Mesenchymal stem cell (in vitro differentiated cells and primary cell): ENCODE measurements around the gene RAB6A.

Experiments used
- DNase-seq: peaks from one replicate; pipeline ENCODE4 v3.0.0-alpha.2; 2013
- H2AFZ ChIP-seq: one replicate; pipeline ENCODE4 v1.6.1; 2013; ENCODE audit warnings: low read depth, mild to moderate bottlenecking, control low read depth, inconsistent platforms, low read length, moderate library complexity
- H2AK5ac ChIP-seq: 2 replicates; pipeline ENCODE4 v1.6.1; 2013; ENCODE audit warnings: low read length, moderate library complexity, mild to moderate bottlenecking, inconsistent platforms; ENCODE audit not compliant: severe bottlenecking
- H2BK120ac ChIP-seq: one replicate; pipeline ENCODE4 v1.6.1; 2013; ENCODE audit warnings: low read depth, mild to moderate bottlenecking, inconsistent platforms, low read length, moderate library complexity
- H2BK12ac ChIP-seq, 2 experiments: one replicate each; pipeline ENCODE4 v1.6.1; 2013; ENCODE audit warnings: inconsistent platforms in 2 of 2, low read length in 2 of 2, mild to moderate bottlenecking in 2 of 2, moderate library complexity in 2 of 2, control low read depth in 1 of 2
- H2BK15ac ChIP-seq: one replicate; pipeline ENCODE4 v1.6.1; 2013; ENCODE audit warnings: mild to moderate bottlenecking, low read depth, inconsistent platforms; ENCODE audit not compliant: poor library complexity, severe bottlenecking
- H2BK5ac ChIP-seq: 2 replicates; pipeline ENCODE4 v1.6.1; 2013; ENCODE audit warnings: low read depth, mild to moderate bottlenecking, low read length, control low read depth, inconsistent platforms; ENCODE audit not compliant: poor library complexity, severe bottlenecking
- H3K14ac ChIP-seq, 2 experiments: one replicate each; pipeline ENCODE4 v1.6.1; 2013; ENCODE audit warnings: inconsistent platforms in 2 of 2, low read length in 2 of 2, control low read depth in 1 of 2, mild to moderate bottlenecking in 1 of 2, moderate library complexity in 1 of 2
- H3K18ac ChIP-seq, 2 experiments: one replicate each; pipeline ENCODE4 v1.6.1; 2013; ENCODE audit warnings: inconsistent platforms in 2 of 2, low read length in 2 of 2, control low read depth in 1 of 2, low read depth in 1 of 2, mild to moderate bottlenecking in 1 of 2
- H3K23ac ChIP-seq, 2 experiments: one replicate each; pipeline ENCODE4 v1.6.1; 2013; ENCODE audit warnings: inconsistent platforms in 2 of 2, low read length in 2 of 2, mild to moderate bottlenecking in 2 of 2, moderate library complexity in 2 of 2, control low read depth in 1 of 2
- H3K27ac ChIP-seq: 2 replicates; pipeline ENCODE4 v1.5.1; 2013; ENCODE audit warnings: mild to moderate bottlenecking, moderate library complexity, low read length, control low read depth, inconsistent platforms; ENCODE audit not compliant: poor library complexity, severe bottlenecking
- H3K27me3 ChIP-seq, 2 experiments: 2 replicates each; pipeline versions ENCODE4 v1.6.1 to v1.7.0; 2013; ENCODE audit warnings: low read length in 2 of 2, mild to moderate bottlenecking in 2 of 2, moderate library complexity in 2 of 2, control low read depth in 1 of 2, inconsistent platforms in 1 of 2; ENCODE audit not compliant: control insufficient read depth in 1 of 2, insufficient read depth in 1 of 2
- H3K36me3 ChIP-seq, 2 experiments: 2 replicates each; pipeline versions ENCODE4 v1.6.1 to v1.7.0; 2013; ENCODE audit warnings: low read length in 2 of 2, control low read depth in 1 of 2, inconsistent platforms in 1 of 2, low read depth in 1 of 2, mild to moderate bottlenecking in 1 of 2; ENCODE audit not compliant: insufficient read depth in 2 of 2, control insufficient read depth in 1 of 2
- H3K4ac ChIP-seq, 2 experiments: one replicate each; pipeline ENCODE4 v1.6.1; 2013; ENCODE audit warnings: inconsistent platforms in 2 of 2, low read length in 2 of 2, mild to moderate bottlenecking in 2 of 2, moderate library complexity in 2 of 2, control low read depth in 1 of 2, low read depth in 1 of 2
- H3K4me1 ChIP-seq: 2 replicates; pipeline ENCODE4 v1.6.1; 2013; ENCODE audit warnings: low read depth, low read length, control low read depth; ENCODE audit not compliant: control insufficient read depth, insufficient read depth
- H3K4me2 ChIP-seq: 2 replicates; pipeline ENCODE4 v1.6.1; 2013; ENCODE audit warnings: low read length, mild to moderate bottlenecking, inconsistent platforms; ENCODE audit not compliant: poor library complexity, severe bottlenecking
- H3K4me3 ChIP-seq, 2 experiments: 2 replicates each; pipeline versions ENCODE4 v1.5.1 to v1.7.0; 2013; ENCODE audit warnings: low read length in 2 of 2, mild to moderate bottlenecking in 2 of 2, control low read depth in 1 of 2, low read depth in 1 of 2; ENCODE audit not compliant: insufficient read depth in 1 of 2
- H3K79me1 ChIP-seq: replicated peaks from 2 replicates; pipeline ENCODE4 v1.6.1; 2013; ENCODE audit warnings: mild to moderate bottlenecking, control low read depth, low read length, inconsistent platforms; ENCODE audit not compliant: poor library complexity, severe bottlenecking
- H3K9ac ChIP-seq: 2 replicates; pipeline ENCODE4 v1.7.0; 2013; ENCODE audit warnings: mild to moderate bottlenecking, low read length, moderate library complexity
- H3K9me3 ChIP-seq: 2 replicates; pipeline ENCODE4 v1.7.0; 2013; ENCODE audit warnings: mild to moderate bottlenecking, low read length; ENCODE audit not compliant: control insufficient read depth
- H4K8ac ChIP-seq: one replicate; pipeline ENCODE4 v1.6.1; 2013; ENCODE audit warnings: inconsistent platforms, mild to moderate bottlenecking, low read length, moderate library complexity
- H4K91ac ChIP-seq: one replicate; pipeline ENCODE4 v1.6.1; 2013; ENCODE audit warnings: mild to moderate bottlenecking, low read length, inconsistent platforms
- WGBS: methylation state at CpG from one replicate; pipeline ENCODE4 v1.1.7; 2013; ENCODE audit warnings: mixed read lengths; 5-methylcytosine and 5-hydroxymethylcytosine counted together

RAB6A gene

DNA sequence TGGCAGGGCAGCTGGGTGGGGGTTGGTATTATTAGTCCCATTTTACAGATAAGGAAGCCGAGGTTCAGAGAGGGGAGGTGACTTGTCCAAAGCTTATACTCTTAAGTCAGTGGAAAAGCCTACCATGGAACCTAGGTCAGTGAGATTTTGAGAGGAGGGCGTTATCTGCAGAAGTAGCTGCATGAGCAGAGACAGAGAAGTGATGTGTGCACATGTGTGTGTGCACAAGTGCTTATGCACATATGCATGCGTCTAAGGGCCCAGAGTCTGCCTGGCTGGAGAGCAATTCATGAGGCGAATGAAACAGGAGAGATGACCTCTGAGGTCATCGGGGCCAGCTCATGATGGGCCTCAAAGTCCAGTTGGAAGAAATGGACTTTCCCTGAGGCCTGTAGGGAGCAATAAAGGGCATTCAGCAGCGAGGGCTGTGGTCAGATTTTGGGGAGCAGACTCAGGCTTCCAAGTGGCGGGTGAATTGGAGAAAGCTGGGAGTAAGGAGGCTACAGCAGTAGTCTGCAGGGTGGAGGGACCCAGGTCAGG lies 106.3 kb downstream of the RAB6A start:
- Histone ChIP-seq H3K4me3 (no peak overlapping the region), H3K9ac (no peak overlapping the region), H3K27ac (no peak overlapping the region), H2BK12ac (no peak overlapping the region), H3K23ac (no peak overlapping the region), H2BK5ac (no peak overlapping the region), H4K91ac (no peak overlapping the region), H3K4ac (no peak overlapping the region), H3K27me3 (peaks cover 13 to 32% of the 10 kb centered on the region in 2 experiments), H2BK120ac (no peak overlapping the region), H3K4me1 (peaks cover 4% of the 10 kb centered on the region), H3K4me2 (no peak overlapping the region), H4K8ac (no peak overlapping the region), H3K18ac (no peak overlapping the region), H2AFZ (no peak overlapping the region), H3K36me3 (no peaks in the 10 kb centered on the region), H3K79me1 (no peaks in the 10 kb centered on the region), H2BK15ac (no peak overlapping the region), H3K9me3 (no peaks in the 10 kb centered on the region), H2AK5ac (no peak overlapping the region), H3K14ac (no peak overlapping the region)
- 87% methylated on average over 7 of the region's 7 CpGs for WGBS
- DNase-seq: no peak

DNA sequence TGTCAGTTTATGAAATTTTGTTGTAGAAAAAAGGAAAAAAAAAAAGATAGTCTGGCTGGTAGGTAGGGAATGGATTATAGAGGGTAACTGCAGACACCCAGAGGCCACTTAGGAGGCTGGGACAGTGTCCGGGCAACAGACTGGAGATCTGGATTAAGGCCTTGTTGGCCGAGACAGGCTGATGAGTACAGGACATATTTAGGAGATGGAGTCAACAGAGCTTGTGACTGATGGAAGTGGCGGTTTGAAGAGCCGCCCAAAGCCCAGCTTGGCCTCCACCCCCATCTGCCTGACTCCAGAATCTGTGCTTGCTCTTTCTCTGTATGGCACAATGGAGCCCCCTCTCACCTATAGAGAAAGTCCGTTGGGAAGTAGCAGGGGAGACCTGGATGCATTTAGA lies 106.9 kb downstream of the RAB6A start:
- peaks cover 19 to 34% of the 10 kb centered on the region in 2 experiments for H3K27me3 ChIP-seq
- H2BK15ac ChIP-seq: no peak overlapping the region
- H3K18ac ChIP-seq: no peak overlapping the region
- H3K36me3 ChIP-seq: no peaks in the 10 kb centered on the region
- H3K4me1 ChIP-seq: peaks cover 4% of the 10 kb centered on the region
- no peak overlapping the region for H3K4ac ChIP-seq
- H3K27ac ChIP-seq: no peak overlapping the region
- 100% methylated on average over 5 of the region's 5 CpGs for WGBS
- no peaks in the 10 kb centered on the region for H3K9me3 ChIP-seq
- H4K91ac ChIP-seq: no peak overlapping the region
- no peak overlapping the region for H4K8ac ChIP-seq
- H3K4me2 ChIP-seq: no peak overlapping the region
- no peak overlapping the region for H2AK5ac ChIP-seq
- H3K9ac ChIP-seq: no peak overlapping the region
- no peak overlapping the region for H2BK12ac ChIP-seq
- no peak overlapping the region for H2BK5ac ChIP-seq
- DNase-seq: no peak
- no peaks in the 10 kb centered on the region for H3K79me1 ChIP-seq
- no peak overlapping the region for H3K4me3 ChIP-seq
- no peak overlapping the region for H3K14ac ChIP-seq
- H2BK120ac ChIP-seq: no peak overlapping the region
- no peak overlapping the region for H3K23ac ChIP-seq
- H2AFZ ChIP-seq: no peak overlapping the region

DNA sequence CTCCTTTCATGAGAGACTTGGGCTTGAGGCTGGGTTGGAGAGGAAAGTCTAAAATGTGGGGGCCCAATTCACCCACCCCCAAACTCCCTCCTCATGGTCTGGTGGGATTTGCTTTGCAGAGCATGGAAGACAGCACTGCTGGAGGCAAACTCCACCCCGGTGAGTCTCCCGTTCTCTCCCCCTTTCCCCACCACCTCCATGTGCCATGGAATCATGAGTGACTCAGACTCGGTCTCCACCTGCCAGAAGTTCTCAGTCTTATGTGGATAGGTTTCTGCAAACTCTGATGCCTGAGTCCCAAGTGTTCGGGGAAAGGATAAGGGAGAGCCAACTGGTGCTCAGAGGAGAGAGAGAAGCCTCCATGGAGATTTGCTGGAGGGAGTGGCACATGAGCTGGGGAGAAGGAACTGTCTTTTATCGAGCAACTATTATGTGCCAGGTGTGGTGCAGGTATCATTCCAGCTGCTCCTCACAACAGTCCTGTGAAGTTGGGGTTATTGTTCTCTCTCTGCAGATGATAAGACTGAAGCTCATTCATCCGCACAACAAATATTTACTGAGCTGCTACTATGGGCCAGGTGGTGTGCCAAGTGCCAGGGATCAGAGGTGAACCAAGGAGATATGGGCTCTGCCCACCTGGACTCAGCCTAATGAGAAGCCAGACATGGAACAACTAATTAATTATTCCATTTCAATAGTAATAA lies 107.9 kb downstream of the RAB6A start:
- H3K9me3 ChIP-seq: no peaks in the 10 kb centered on the region
- no peak overlapping the region for H4K91ac ChIP-seq
- H3K4ac ChIP-seq: no peak overlapping the region
- WGBS: 94% methylated on average over 4 of the region's 6 CpGs
- H4K8ac ChIP-seq: no peak overlapping the region
- no peak overlapping the region for H3K23ac ChIP-seq
- no peak overlapping the region for H2BK5ac ChIP-seq
- no peak overlapping the region for H2BK12ac ChIP-seq
- no peak overlapping the region for H3K4me2 ChIP-seq
- peaks cover 5% of the 10 kb centered on the region for H3K4me1 ChIP-seq
- H3K27ac ChIP-seq: no peak overlapping the region
- H3K36me3 ChIP-seq: no peaks in the 10 kb centered on the region
- H3K9ac ChIP-seq: no peak overlapping the region
- DNase-seq: no peak
- peaks cover 20 to 37% of the 10 kb centered on the region in 2 experiments for H3K27me3 ChIP-seq
- no peak overlapping the region for H2BK120ac ChIP-seq
- no peak overlapping the region for H2AFZ ChIP-seq
- H2BK15ac ChIP-seq: no peak overlapping the region
- H3K14ac ChIP-seq: no peak overlapping the region
- H3K4me3 ChIP-seq: no peak overlapping the region
- no peak overlapping the region for H2AK5ac ChIP-seq
- H3K79me1 ChIP-seq: no peaks in the 10 kb centered on the region
- H3K18ac ChIP-seq: no peak overlapping the region

DNA sequence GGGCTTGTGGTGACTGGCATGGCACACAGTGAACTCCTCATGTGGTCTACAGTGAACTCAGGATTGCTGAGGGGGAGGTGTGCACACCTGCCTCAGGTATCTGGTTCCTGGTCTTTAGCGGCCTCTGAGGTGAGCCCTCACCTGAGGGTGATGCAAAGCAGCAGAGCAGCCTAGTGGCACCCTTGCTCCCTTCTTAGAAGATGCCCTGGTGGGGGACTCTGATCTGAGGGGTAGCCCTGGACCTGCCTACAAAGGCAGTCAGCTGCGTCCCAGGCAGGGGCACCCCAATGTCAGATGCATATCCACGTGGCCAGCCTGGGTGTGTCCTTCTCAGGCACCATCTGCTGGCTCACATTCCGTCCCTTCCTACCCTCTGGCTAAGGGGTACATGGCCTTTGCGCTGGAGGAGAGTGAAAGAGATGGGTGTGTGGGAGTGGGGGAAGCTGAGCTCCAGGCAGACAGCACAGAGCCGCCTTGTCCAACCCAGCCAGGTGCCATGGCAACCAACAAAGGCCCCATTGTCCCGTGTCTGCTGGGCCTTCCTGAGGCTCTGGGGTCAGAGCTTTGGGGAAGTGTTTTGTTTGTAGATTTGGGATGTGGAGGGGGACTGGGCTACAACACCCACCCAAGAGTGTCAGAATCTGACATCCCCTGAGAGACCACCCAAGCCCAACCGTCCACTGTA lies 108.7 kb downstream of the RAB6A start:
- WGBS: 74% methylated on average over 6 of the region's 8 CpGs
- peak overlapping the region; percentile 15 for H4K91ac ChIP-seq
- H3K18ac ChIP-seq: no peak overlapping the region
- H3K9ac ChIP-seq: no peak overlapping the region
- no peak overlapping the region for H2BK5ac ChIP-seq
- no peaks in the 10 kb centered on the region for H3K79me1 ChIP-seq
- no peak overlapping the region for H2BK15ac ChIP-seq
- no peak overlapping the region for H2BK120ac ChIP-seq
- peaks cover 8% of the 10 kb centered on the region for H3K4me1 ChIP-seq
- H3K4me3 ChIP-seq: no peak overlapping the region
- H3K23ac ChIP-seq: no peak overlapping the region
- no peak overlapping the region for H3K27ac ChIP-seq
- peaks cover 20 to 34% of the 10 kb centered on the region in 2 experiments for H3K27me3 ChIP-seq
- H2AK5ac ChIP-seq: no peak overlapping the region
- no peak overlapping the region for H3K4me2 ChIP-seq
- no peaks in the 10 kb centered on the region for H3K36me3 ChIP-seq
- H4K8ac ChIP-seq: no peak overlapping the region
- no peaks in the 10 kb centered on the region for H3K9me3 ChIP-seq
- DNase-seq: no peak
- H2BK12ac ChIP-seq: no peak overlapping the region
- H3K4ac ChIP-seq: no peak overlapping the region
- no peak overlapping the region for H2AFZ ChIP-seq
- H3K14ac ChIP-seq: no peak overlapping the region
